ENCODE measurements around the gene HLCS.

DNA sequence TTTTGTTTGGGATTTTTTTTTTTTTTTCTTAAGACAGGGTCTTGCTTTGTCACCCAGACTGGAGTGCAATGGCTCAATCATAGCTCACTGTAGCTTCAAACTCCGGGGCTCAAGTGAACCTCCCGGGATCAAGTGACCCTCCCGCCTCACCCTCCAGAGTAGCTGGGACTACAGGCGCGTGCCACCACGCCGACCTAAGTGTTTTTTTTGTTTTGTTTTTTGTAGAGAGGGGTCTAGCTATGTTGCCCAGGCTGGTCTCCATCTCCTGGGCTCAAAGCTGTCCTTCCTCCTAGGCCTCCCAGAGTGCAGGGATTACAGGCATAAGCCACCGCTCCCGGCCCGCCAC lies 776 bp downstream of the HLCS start:
- no peak for TF ChIP-seq CTCF (IDR thresholded peaks at IDR 0.05; ENCODE audit: low read depth, low read length)
- TF ChIP-seq EZH2phosphoT487 (IDR thresholded peaks at IDR 0.05; ENCODE audit: low read depth), result no peak

Measured in OCI-LY3 (cell line).